Placental epithelial cell (primary cell): ENCODE measurements around the gene ZDHHC24. TPM values are rescaled to one million over a fixed set of nuclear protein-coding genes. Genes with fewer than 3 reads are reported as not detected.

Experiments
- total RNA-seq: library from RNA; depleted of rRNA; stranded (reverse); fragments of >200 nt; gene quantifications from 2 replicates; pipeline ENCODE4 v1.2.3, GENCODE V29; 2012

The ZDHHC24 gene
- total RNA-seq, result 10.2 and 14.0 TPM in 2 replicates

DNA sequence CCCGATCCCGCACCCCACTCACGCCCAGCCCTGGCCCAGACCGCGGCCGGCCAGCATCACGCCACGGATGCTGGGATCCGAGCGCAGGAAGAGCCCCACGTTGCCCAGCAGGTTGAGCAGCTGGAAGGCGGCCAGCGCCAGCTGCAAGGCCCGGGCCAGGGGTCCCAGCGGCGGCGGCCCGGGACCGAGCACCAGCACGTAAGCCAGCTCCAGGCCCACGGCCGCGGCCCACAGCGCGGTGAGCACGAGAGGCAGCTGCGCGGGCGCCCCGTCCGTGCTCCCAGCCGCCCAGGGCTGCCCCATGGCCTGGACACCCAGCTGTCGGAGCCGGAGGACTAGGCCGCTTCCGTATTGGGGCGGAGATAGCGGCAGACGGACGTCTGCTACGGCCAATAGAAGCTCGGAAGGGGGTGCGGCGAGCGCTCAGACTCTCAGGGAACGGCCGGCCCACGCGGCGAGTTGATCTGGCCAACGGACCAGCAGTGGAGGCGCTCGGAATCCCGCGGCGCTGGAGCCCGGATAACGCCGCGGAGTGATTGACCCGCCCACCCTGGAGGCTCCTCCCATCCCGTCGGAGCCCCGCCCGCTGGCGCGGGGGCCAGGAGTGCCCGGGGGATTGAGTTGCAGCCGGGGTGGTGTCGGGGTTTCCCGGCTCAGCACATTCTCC, at the start of gene ZDHHC24:
Gene ZDHHC24, minus strand, starts transcription at position 348 of the 667 bp plus-strand sequence. Its CDS starts 45 bp downstream, at position 303.

GRCh38 chr11:66592457-66593302, 46.8 kb upstream of the ZDHHC24 start, which contains the start of the genes CCDC87 and CCS:
Gene CCDC87 (minus strand): TSS chr11:66593063. CDS start chr11:66593015, 48 bp downstream.
Gene CCS (plus strand): TSS chr11:66593185. CDS start chr11:66593262, 77 bp downstream.

GRCh38 chr11:66568124-66568916, 22.5 kb upstream of the ZDHHC24 start, which contains the start of gene CTSF:
Gene CTSF (minus strand): TSS chr11:66568606. CDS start chr11:66568486, 120 bp downstream.

DNA sequence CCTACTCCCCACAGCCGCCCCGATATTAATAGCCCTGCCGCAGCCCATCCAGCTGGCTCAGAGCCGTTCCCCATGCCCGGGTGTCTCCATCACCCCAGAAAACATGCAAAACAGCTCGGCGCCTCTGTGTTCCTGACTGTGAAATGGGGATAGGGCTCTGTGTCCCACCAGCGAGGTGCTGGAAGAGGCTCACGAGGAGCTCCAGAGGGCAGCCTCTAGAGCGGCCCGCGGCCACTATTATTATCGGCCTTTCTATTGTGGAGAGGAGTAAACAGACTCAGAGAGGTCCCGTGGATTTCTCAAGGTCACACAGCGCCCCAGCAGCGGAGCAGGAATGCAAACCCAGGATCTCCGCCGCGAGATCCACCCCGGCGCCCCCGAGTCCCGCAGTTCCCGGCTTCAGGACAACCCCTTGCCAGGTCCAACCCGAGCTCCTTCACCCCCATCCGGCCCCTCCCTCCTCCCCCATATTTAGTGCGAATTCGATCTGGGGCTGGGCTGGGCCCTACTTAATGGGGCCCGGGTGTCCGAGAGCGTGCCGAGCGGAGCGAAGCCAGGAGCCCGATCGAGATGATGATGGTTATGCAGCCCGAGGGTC, 619 bp upstream of the ZDHHC24 start, which contains the start of gene ACTN3:
Gene ACTN3, plus strand, starts transcription at position 536 of the 598 bp plus-strand sequence. Its CDS starts 35 bp downstream, at position 571.

GRCh38 chr11:66510271-66510989, 35.4 kb downstream of the ZDHHC24 start, which contains the start of gene BBS1:
Gene BBS1 (plus strand): TSS chr11:66510635. CDS start chr11:66510660, 25 bp downstream.

GRCh38 chr11:66480117-66480938, 65.5 kb downstream of the ZDHHC24 start, which contains the start of gene DPP3:
Gene DPP3 (plus strand): TSS chr11:66480434. CDS start chr11:66482201, 1,767 bp downstream.

Other genes with a start within 250 kb of the ZDHHC24 start
- 53.7 and 73.0 TPM in 2 replicates for gene CD248, start 229.0 kb downstream of the ZDHHC24 start, total RNA-seq
- gene RIN1, start 209.6 kb downstream of the ZDHHC24 start, total RNA-seq, result 31.7 and 40.4 TPM in 2 replicates
- gene BRMS1, start 200.9 kb downstream of the ZDHHC24 start, total RNA-seq, result 31.4 and 56.2 TPM in 2 replicates
- gene B4GAT1, start 198.4 kb downstream of the ZDHHC24 start, total RNA-seq, result 17.2 and 22.8 TPM in 2 replicates
- 0.39 and 0.76 TPM in 2 replicates for gene SLC29A2, start 174.3 kb downstream of the ZDHHC24 start, total RNA-seq
- gene NPAS4, start 125.0 kb downstream of the ZDHHC24 start, total RNA-seq, result not detected in 2 replicates
- 24.7 and 30.1 TPM in 2 replicates for gene MRPL11, start 107.2 kb downstream of the ZDHHC24 start, total RNA-seq
- 12.0 and 14.9 TPM in 2 replicates for gene PELI3, start 79.1 kb downstream of the ZDHHC24 start, total RNA-seq
- 53.0 and 79.3 TPM in 2 replicates for gene DPP3, start 65.6 kb downstream of the ZDHHC24 start, total RNA-seq
- 43.4 and 55.0 TPM in 2 replicates for gene BBS1, start 35.4 kb downstream of the ZDHHC24 start, total RNA-seq
- gene ACTN3, start 855 bp upstream of the ZDHHC24 start, total RNA-seq, result not detected in 2 replicates
- 11.1 and 71.5 TPM in 2 replicates for gene CTSF, start 22.6 kb upstream of the ZDHHC24 start, total RNA-seq
- 0.87 and 1.2 TPM in 2 replicates for gene CCDC87, start 47.0 kb upstream of the ZDHHC24 start, total RNA-seq
- 21.4 and 43.6 TPM in 2 replicates for gene CCS, start 47.1 kb upstream of the ZDHHC24 start, total RNA-seq
- 37.3 and 39.3 TPM in 2 replicates for gene RBM14, start 70.6 kb upstream of the ZDHHC24 start, total RNA-seq
- gene RBM4, start 92.7 kb upstream of the ZDHHC24 start, total RNA-seq, result 90.0 and 98.2 TPM in 2 replicates
- gene RBM4B, start 131.8 kb upstream of the ZDHHC24 start, total RNA-seq, result 33.0 and 37.3 TPM in 2 replicates
- 26.3 and 29.9 TPM in 2 replicates for gene SPTBN2, start 183.2 kb upstream of the ZDHHC24 start, total RNA-seq